MM.1S (cell line): ENCODE data around the gene LIPH.

Experiments used
- DNase-seq: peaks from one replicate; pipeline ENCODE4 v3.0.0-alpha.2; 2015
- H2AFZ ChIP-seq: fragments of 300-600 bp; sonication (generic); 2 replicates; pipeline ENCODE4 v1.6.0; 2016; ENCODE audit warnings: antibody characterized with exemption, low read length
- H3F3A ChIP-seq: fragments of 300-600 bp; sonication (generic); 2 replicates; pipeline ENCODE4 v1.6.1; 2016; ENCODE audit warnings: mild to moderate bottlenecking, antibody characterized with exemption, low read length, moderate library complexity, mixed read lengths; ENCODE audit not compliant: insufficient read depth
- H3K27ac ChIP-seq: fragments of 300-600 bp; sonication (generic); 2 replicates; pipeline ENCODE4 v1.5.1; 2016; ENCODE audit warnings: mild to moderate bottlenecking, low read length
- H3K27me3 ChIP-seq: fragments of 300-600 bp; sonication (generic); replicated peaks from 2 replicates; pipeline ENCODE4 v1.6.0; 2016; ENCODE audit warnings: low read length; ENCODE audit not compliant: insufficient read depth
- H3K36me3 ChIP-seq: fragments of 300-600 bp; sonication (generic); replicated peaks from 2 replicates; pipeline ENCODE4 v1.6.1; 2016; ENCODE audit warnings: mild to moderate bottlenecking, low read length, mixed read lengths; ENCODE audit not compliant: insufficient read depth
- H3K4me1 ChIP-seq: fragments of 300-600 bp; sonication (generic); 2 replicates; pipeline ENCODE4 v1.6.1; 2016; ENCODE audit warnings: low read length, mixed read lengths
- H3K4me2 ChIP-seq: fragments of 300-600 bp; sonication (generic); 2 replicates; pipeline ENCODE4 v1.6.0; 2016; ENCODE audit warnings: low read depth, low read length
- H3K4me3 ChIP-seq: fragments of 300-600 bp; sonication (generic); 2 replicates; pipeline ENCODE4 v1.5.1; 2016; ENCODE audit warnings: low read length, mixed read lengths
- H3K79me2 ChIP-seq: fragments of 300-600 bp; sonication (generic); 2 replicates; pipeline ENCODE4 v1.6.1; 2016; ENCODE audit warnings: mixed run types, low read length, mixed read lengths
- H3K9ac ChIP-seq: fragments of 300-600 bp; sonication (generic); 2 replicates; pipeline ENCODE4 v1.6.1; 2016; ENCODE audit warnings: low read length, mixed read lengths
- H3K9me2 ChIP-seq: fragments of 300-600 bp; sonication (generic); replicated peaks from 2 replicates; pipeline ENCODE4 v1.6.1; 2016; ENCODE audit warnings: mild to moderate bottlenecking, low read length, mixed read lengths; ENCODE audit not compliant: insufficient read depth
- H3K9me3 ChIP-seq: fragments of 300-600 bp; sonication (generic); replicated peaks from 2 replicates; pipeline ENCODE4 v1.6.1; 2016; ENCODE audit warnings: mild to moderate bottlenecking, low read length, mixed read lengths; ENCODE audit not compliant: insufficient read depth
- H4K20me1 ChIP-seq: fragments of 300-600 bp; sonication (generic); 2 replicates; pipeline ENCODE4 v1.6.1; 2016; ENCODE audit warnings: mild to moderate bottlenecking, low read length, moderate library complexity, mixed read lengths; ENCODE audit not compliant: insufficient read depth
- CTCF ChIP-seq: fragments of 300-600 bp; sonication (generic); IDR thresholded peaks from 2 replicates; pipeline ENCODE4 v1.5.1; 2016; ENCODE audit warnings: antibody characterized with exemption, low read length, mixed read lengths
- EZH2 ChIP-seq: fragments of 300-600 bp; sonication (generic); optimal IDR thresholded peaks from 2 replicates; pipeline ENCODE3; 2017; ENCODE audit warnings: low read depth, mild to moderate bottlenecking, antibody characterized with exemption, low read length, mixed read lengths
- EZH2phosphoT487 ChIP-seq: fragments of 300-600 bp; sonication (generic); IDR thresholded peaks from 2 replicates; pipeline ENCODE4 v1.6.1; 2018; ENCODE audit warnings: antibody characterized with exemption, low read length

Gene LIPH

GRCh38 chr3:185561374-185561943 is 9.1 kb upstream of the LIPH start:
- Histone ChIP-seq H3K9ac (no peak overlapping the region), H3K27ac (no peak overlapping the region), H2AFZ (no peak overlapping the region), H4K20me1 (no peaks in the 10 kb centered on the region), H3K4me1 (peaks cover 10% of the 10 kb centered on the region), H3F3A (peaks cover 7% of the 10 kb centered on the region; the same call in 1 of the 2 replicates), H3K79me2 (no peaks in the 10 kb centered on the region), H3K4me2 (no peak overlapping the region), H3K4me3 (no peak overlapping the region), H3K36me3 (no peaks in the 10 kb centered on the region), H3K9me3 (no peaks in the 10 kb centered on the region), H3K9me2 (no peaks in the 10 kb centered on the region), H3K27me3 (no peaks in the 10 kb centered on the region)
- no peak for TF ChIP-seq EZH2
- TF ChIP-seq CTCF, result no peak
- no peak for TF ChIP-seq EZH2phosphoT487
- no peak for DNase-seq

GRCh38 chr3:185560676-185561075 is 8.3 kb upstream of the LIPH start:
- no peak overlapping the region for H2AFZ ChIP-seq
- no peaks in the 10 kb centered on the region for H3K9me3 ChIP-seq
- no peaks in the 10 kb centered on the region for H3K79me2 ChIP-seq
- no peak overlapping the region for H3K27ac ChIP-seq
- no peak overlapping the region for H3K9ac ChIP-seq
- H3K27me3 ChIP-seq, result no peaks in the 10 kb centered on the region
- H3K36me3 ChIP-seq, result no peaks in the 10 kb centered on the region
- TF ChIP-seq EZH2 (no peak), EZH2phosphoT487 (no peak), CTCF (no peak)
- no peaks in the 10 kb centered on the region for H3K9me2 ChIP-seq
- peaks cover 7% of the 10 kb centered on the region; the same call in 1 of the 2 replicates for H3F3A ChIP-seq
- H3K4me1 ChIP-seq, result peaks cover 10% of the 10 kb centered on the region
- H3K4me3 ChIP-seq, result no peak overlapping the region
- no peak overlapping the region for H3K4me2 ChIP-seq
- DNase-seq, result no peak
- H4K20me1 ChIP-seq, result no peaks in the 10 kb centered on the region

- Histone ChIP-seq H4K20me1 (no peaks in the 10 kb centered on the region), H3K36me3 (no peaks in the 10 kb centered on the region), H3K27ac (no peak overlapping the region), H3K9me2 (no peaks in the 10 kb centered on the region), H3K4me2 (peak overlapping the region; percentile 52; the same call in 1 of the 2 replicates), H3K9ac (peak overlapping the region; percentile 37; the same call in 1 of the 2 replicates), H3K4me1 (peaks cover 10% of the 10 kb centered on the region), H3K4me3 (peak overlapping the region; percentile 42), H3K79me2 (no peaks in the 10 kb centered on the region), H3K9me3 (no peaks in the 10 kb centered on the region), H3F3A (peaks cover 7% of the 10 kb centered on the region; the same call in 1 of the 2 replicates), H3K27me3 (no peaks in the 10 kb centered on the region), H2AFZ (peak overlapping the region; percentile 80)
- TF ChIP-seq EZH2, result no peak
- TF ChIP-seq CTCF, result no peak
- TF ChIP-seq EZH2phosphoT487, result no peak
- DNase-seq, result no peak
Measured at GRCh38 chr3:185559706-185560090, 7.3 kb upstream of the LIPH start.
